HepG2 (cell line): ENCODE data around the gene COPZ2. TPM values are rescaled to one million over a fixed set of nuclear protein-coding genes. Genes with fewer than 3 reads are reported as not detected.

Experiments
- AGO2 ChIP-seq: fragments of 200-400 bp; formaldehyde crosslinking; optimal IDR thresholded peaks from 2 replicates; pipeline ENCODE3; 2017; ENCODE audit warnings: mild to moderate bottlenecking, low read depth, low read length, moderate library complexity
- ATAD3A ChIP-seq: sonication (generic); formaldehyde crosslinking; IDR thresholded peaks from 2 replicates; pipeline ENCODE4 v1.4.0; 2020; ENCODE audit warnings: missing genetic modification reagents
- BCLAF1 ChIP-seq: fragments of 450-650 bp; IDR thresholded peaks from 2 replicates; pipeline ENCODE4 v1.6.1; 2017; ENCODE audit warnings: mild to moderate bottlenecking
- BRD4 ChIP-seq: sonication (generic); formaldehyde crosslinking; IDR thresholded peaks from 2 replicates; pipeline ENCODE4 v1.4.0; 2020; ENCODE audit warnings: missing genetic modification reagents
- DMAP1 ChIP-seq: IDR thresholded peaks from 2 replicates; pipeline ENCODE4 v1.6.1; 2016
- FOXK1 ChIP-seq: sonication (generic); formaldehyde crosslinking; IDR thresholded peaks from 2 replicates; pipeline ENCODE4 v1.4.0; 2020; ENCODE audit warnings: low read depth, missing genetic modification reagents, borderline replicate concordance
- GATA4 ChIP-seq: sonication (generic); IDR thresholded peaks from 2 replicates; pipeline ENCODE4 v1.6.1; 2016; ENCODE audit warnings: antibody characterized with exemption, low read depth, borderline replicate concordance
- LCORL ChIP-seq, 2 experiments: fragments of 450-650 bp in 1 of 2; sonication (generic) in 1 of 2; formaldehyde crosslinking in 1 of 2; IDR thresholded peaks; 2 replicates each; pipeline versions ENCODE4 v1.5.0 to v1.6.1; 2017 to 2020; ENCODE audit warnings: antibody characterized with exemption in 1 of 2, missing genetic modification reagents in 1 of 2
- NR2C2 ChIP-seq: sonication (generic); formaldehyde crosslinking; IDR thresholded peaks from 2 replicates; pipeline ENCODE4 v1.4.0; 2020; ENCODE audit warnings: missing genetic modification reagents, mild to moderate bottlenecking, moderate library complexity, borderline replicate concordance
- PHF8 ChIP-seq: sonication (generic); formaldehyde crosslinking; IDR thresholded peaks from 2 replicates; pipeline ENCODE4 v1.5.0; 2020; ENCODE audit warnings: missing genetic modification reagents
- RFXAP ChIP-seq: sonication (generic); formaldehyde crosslinking; IDR thresholded peaks from 2 replicates; pipeline ENCODE4 v1.4.0; 2020; ENCODE audit warnings: missing genetic modification reagents, borderline replicate concordance
- SATB2 ChIP-seq: sonication (generic); formaldehyde crosslinking; IDR thresholded peaks from 2 replicates; pipeline ENCODE4 v1.5.0; 2020; ENCODE audit warnings: missing genetic modification reagents
- SOX13 ChIP-seq, 3 experiments: fragments of 450-650 bp in 1 of 3; sonication (generic) in 1 of 3; formaldehyde crosslinking in 1 of 3; IDR thresholded peaks in 2 of 3; conservative IDR thresholded peaks in 1 of 3; 2 replicates each; pipeline versions ENCODE4 v1.5.0 to v1.6.1; 2016 to 2020; ENCODE audit warnings: antibody characterized with exemption in 1 of 3, mild to moderate bottlenecking in 1 of 3, missing compliant biosample characterization in 1 of 3, missing genetic modification reagents in 1 of 3, moderate library complexity in 1 of 3
- SP2 ChIP-seq: sonication (generic); formaldehyde crosslinking; IDR thresholded peaks from 2 replicates; pipeline ENCODE4 v1.5.1; 2020; ENCODE audit warnings: mild to moderate bottlenecking, missing genetic modification reagents
- SRSF4 ChIP-seq: fragments of 200-400 bp; formaldehyde crosslinking; IDR thresholded peaks from one replicate; pipeline ENCODE4 v1.6.1; 2018; ENCODE audit warnings: mild to moderate bottlenecking, low read depth, low read length, moderate library complexity; ENCODE audit not compliant: poor library complexity, severe bottlenecking
- ZNF124 ChIP-seq: sonication (generic); formaldehyde crosslinking; IDR thresholded peaks from 2 replicates; pipeline ENCODE4 v1.4.0; 2020; ENCODE audit warnings: missing genetic modification reagents
- ZNF296 ChIP-seq: sonication (generic); formaldehyde crosslinking; conservative IDR thresholded peaks from 2 replicates; pipeline ENCODE4 v1.5.0; 2020; ENCODE audit warnings: mild to moderate bottlenecking, missing genetic modification reagents
- ZNF33A ChIP-seq: sonication (generic); formaldehyde crosslinking; IDR thresholded peaks from 2 replicates; pipeline ENCODE4 v1.5.1; 2020; ENCODE audit warnings: missing genetic modification reagents, mild to moderate bottlenecking, moderate library complexity, borderline replicate concordance
- ZNF343 ChIP-seq: sonication (generic); formaldehyde crosslinking; IDR thresholded peaks from 2 replicates; pipeline ENCODE4 v1.4.0; 2020; ENCODE audit warnings: mild to moderate bottlenecking, missing genetic modification reagents
- ZNF766 ChIP-seq: sonication (generic); formaldehyde crosslinking; IDR thresholded peaks from 2 replicates; pipeline ENCODE4 v1.5.0; 2020; ENCODE audit warnings: missing genetic modification reagents, borderline replicate concordance
- ZSCAN22 ChIP-seq: sonication (generic); formaldehyde crosslinking; IDR thresholded peaks from 2 replicates; pipeline ENCODE4 v1.4.0; 2020; ENCODE audit warnings: mild to moderate bottlenecking, missing genetic modification reagents
- polyA plus RNA-seq, 8 experiments: library from polyadenylated mRNA; depleted of rRNA in 3 of 8; stranded (reverse) in 7 of 8; unstranded in 1 of 8; fragments of >200 nt; fragmentation: Illumina TruSeq in 4 of 8; extraction: Trizol in 4 of 8; gene quantifications; 2 replicates each; pipeline versions ENCODE4 v1.2.1 to v1.2.3, GENCODE V29; 2011 to 2016; ENCODE audit warnings: low read depth in 4 of 8, missing spikeins in 1 of 8, mixed read lengths in 1 of 8; ENCODE audit not compliant: insufficient read depth in 1 of 8
- total RNA-seq, 5 experiments: library from RNA; depleted of rRNA; stranded (reverse); fragments of >200 nt; fragmentation: Illumina TruSeq; extraction: Trizol; gene quantifications; 2 replicates each; pipeline ENCODE4 v1.2.3, GENCODE V29; 2016; ENCODE audit warnings: low read depth in 1 of 5
- TF ChIP-seq, protein P1 (sequence below): sonication (generic); formaldehyde crosslinking; IDR thresholded peaks from 2 replicates; pipeline ENCODE4 v1.8.1; 2023; ENCODE audit warnings: mild to moderate bottlenecking, missing genetic modification reagents, borderline replicate concordance
- TF ChIP-seq, protein P2 (sequence below): IDR thresholded peaks from 2 replicates; pipeline ENCODE4 v1.6.1; 2016; ENCODE audit warnings: missing biosample characterization, missing genetic modification reagents, low read depth
- TF ChIP-seq, protein P3 (sequence below): sonication (generic); formaldehyde crosslinking; IDR thresholded peaks from 2 replicates; pipeline ENCODE4 v1.4.0; 2020; ENCODE audit warnings: missing genetic modification reagents, borderline replicate concordance

COPZ2 gene
- total and polyA plus RNA-seq, 2 of the 13 experiments (the other 11 are each of a cell fraction or from before 2014, with no cell fraction given), result 0.61 to 1.5 TPM

- TF ChIP-seq ZNF343, result peak; percentile 95
- TF ChIP-seq ZNF124, result no peak; the same call in 1 of the 2 replicates
- no peak for TF ChIP-seq BCLAF1
- no peak for TF ChIP-seq SRSF4
- TF ChIP-seq DMAP1 (CRISPR knock-in tag), result no peak; the same call in none of the 2 replicates
- TF ChIP-seq SATB2, result peak; percentile 90
- TF ChIP-seq ZNF33A (CRISPR knock-in tag), result 0 out of 2 replicates have a peak, but pooled peaks have one; percentile 21
- no peak for TF ChIP-seq LCORL (IDR thresholded peaks at IDR 0.05)
- TF ChIP-seq LCORL (CRISPR knock-in tag; IDR thresholded peaks at IDR 0.05), result peak; percentile 19; the same call in 1 of the 2 replicates
- peak; percentile 91 for TF ChIP-seq RFXAP (CRISPR knock-in tag)
- TF ChIP-seq, protein P1, sequence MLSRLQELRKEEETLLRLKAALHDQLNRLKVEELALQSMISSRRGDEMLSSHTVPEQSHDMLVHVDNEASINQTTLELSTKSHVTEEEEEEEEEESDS (CRISPR knock-in tag), result no peak
- TF ChIP-seq, protein P2, sequence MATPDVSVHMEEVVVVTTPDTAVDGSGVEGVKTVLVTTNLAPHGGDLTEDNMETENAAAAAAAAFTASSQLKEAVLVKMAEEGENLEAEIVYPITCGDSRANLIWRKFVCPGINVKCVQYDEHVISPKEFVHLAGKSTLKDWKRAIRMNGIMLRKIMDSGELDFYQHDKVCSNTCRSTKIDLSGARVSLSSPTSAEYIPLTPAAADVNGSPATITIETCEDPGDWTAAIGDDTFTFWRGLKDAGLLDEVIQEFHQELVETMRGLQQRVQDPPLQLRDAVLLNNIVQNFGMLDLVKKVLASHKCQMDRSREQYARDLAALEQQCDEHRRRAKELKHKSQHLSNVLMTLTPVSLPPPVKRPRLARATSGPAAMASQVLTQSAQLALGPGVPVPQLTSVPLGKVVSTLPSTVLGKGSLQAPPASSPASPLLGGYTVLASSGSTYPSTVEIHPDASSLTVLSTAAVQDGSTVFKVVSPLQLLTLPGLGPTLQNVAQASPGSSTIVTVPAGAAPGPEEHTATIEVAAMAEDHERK (CRISPR knock-in tag), result peak; percentile 11; the same call in 1 of the 2 replicates
- TF ChIP-seq NR2C2, result peak; percentile 10; the same call in 1 of the 2 replicates
- TF ChIP-seq GATA4, result no peak; the same call in 1 of the 2 replicates
- TF ChIP-seq FOXK1 (CRISPR knock-in tag), result peak; percentile 48; the same call in 1 of the 2 replicates
- peak; percentile 81 for TF ChIP-seq ZSCAN22 (CRISPR knock-in tag)
- TF ChIP-seq ZNF296 (CRISPR knock-in tag), result peak; percentile 83; the same call in 1 of the 2 replicates
- TF ChIP-seq ZNF766 (CRISPR knock-in tag), result peak; percentile 86; the same call in 1 of the 2 replicates
- TF ChIP-seq AGO2, result no peak
- no peak for TF ChIP-seq ATAD3A (CRISPR knock-in tag)
- peak; percentile 71 for TF ChIP-seq BRD4 (CRISPR knock-in tag)
- TF ChIP-seq, protein P3, sequence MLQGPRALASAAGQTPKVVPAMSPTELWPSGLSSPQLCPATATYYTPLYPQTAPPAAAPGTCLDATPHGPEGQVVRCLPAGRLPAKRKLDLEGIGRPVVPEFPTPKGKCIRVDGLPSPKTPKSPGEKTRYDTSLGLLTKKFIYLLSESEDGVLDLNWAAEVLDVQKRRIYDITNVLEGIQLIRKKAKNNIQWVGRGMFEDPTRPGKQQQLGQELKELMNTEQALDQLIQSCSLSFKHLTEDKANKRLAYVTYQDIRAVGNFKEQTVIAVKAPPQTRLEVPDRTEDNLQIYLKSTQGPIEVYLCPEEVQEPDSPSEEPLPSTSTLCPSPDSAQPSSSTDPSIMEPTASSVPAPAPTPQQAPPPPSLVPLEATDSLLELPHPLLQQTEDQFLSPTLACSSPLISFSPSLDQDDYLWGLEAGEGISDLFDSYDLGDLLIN (CRISPR knock-in tag), result peak; percentile 27; the same call in 1 of the 2 replicates
- TF ChIP-seq SP2, result peak; percentile 99
- TF ChIP-seq SOX13 (IDR thresholded peaks at IDR 0.05), result no peak
- no peak for TF ChIP-seq SOX13 (CRISPR knock-in tag; conservative IDR thresholded peaks at IDR 0.05 in 1 of 2, IDR thresholded peaks at IDR 0.05 in 1 of 2)
- TF ChIP-seq PHF8, result no peak
These were observed 10.3 kb upstream of the COPZ2 start, which contains the start of gene NFE2L1 (continued) for GRCh38 chr17:48047741-48048383.
